GM23338 (cell line): Measurements from ENCODE around the gene C22orf23.

Experiments used
- CREB1 ChIP-seq: fragments of 250-450 bp; sonication (Bioruptor Pico); IDR thresholded peaks from 2 replicates; pipeline ENCODE4 v1.5.0; 2020; ENCODE audit warnings: low read depth, mild to moderate bottlenecking, moderate library complexity
- EZH2 ChIP-seq: fragments of 200-600 bp; sonication (generic); IDR thresholded peaks from one replicate; pipeline ENCODE4 v1.8.0; 2017; ENCODE audit warnings: antibody characterized with exemption, mild to moderate bottlenecking, low read depth; ENCODE audit not compliant: unreplicated experiment
- EZH2phosphoT487 ChIP-seq: fragments of 200-600 bp; sonication (generic); IDR thresholded peaks from one replicate; pipeline ENCODE4 v1.8.1; 2018; ENCODE audit warnings: antibody characterized with exemption; ENCODE audit not compliant: unreplicated experiment
- JUNB ChIP-seq: IDR thresholded peaks from one replicate; pipeline ENCODE4 v1.6.1; 2016; ENCODE audit warnings: antibody characterized with exemption; ENCODE audit not compliant: unreplicated experiment
- NANOG ChIP-seq: IDR thresholded peaks from 2 replicates; pipeline ENCODE4 v1.6.1; 2016; ENCODE audit warnings: antibody characterized with exemption, borderline replicate concordance
- POLR2AphosphoS5 ChIP-seq: IDR thresholded peaks from 2 replicates; pipeline ENCODE4 v1.6.1; 2016; ENCODE audit warnings: antibody characterized with exemption, low read depth
- ZNF331 ChIP-seq: fragments of 250-450 bp; sonication (Bioruptor Pico); IDR thresholded peaks from 2 replicates; pipeline ENCODE4 v1.5.0; 2020; ENCODE audit warnings: low read depth, mild to moderate bottlenecking, moderate library complexity
- TF ChIP-seq, protein P1 (sequence below), 2 experiments: fragments of 200-600 bp in 1 of 2; sonication (generic) in 1 of 2; conservative IDR thresholded peaks; 2 replicates each; pipeline versions ENCODE4 v1.5.1 to v1.6.1; 2016 to 2017; ENCODE audit warnings: antibody characterized with exemption in 2 of 2, low read depth in 2 of 2, mild to moderate bottlenecking in 2 of 2, moderate library complexity in 1 of 2
- TF ChIP-seq, protein P2 (sequence below): IDR thresholded peaks from one replicate; pipeline ENCODE4 v1.6.1; 2018; ENCODE audit warnings: antibody characterized with exemption; ENCODE audit not compliant: unreplicated experiment
- TF ChIP-seq, protein P3 (sequence below): IDR thresholded peaks from 2 replicates; pipeline ENCODE4 v1.6.1; 2016; ENCODE audit warnings: antibody characterized with exemption

DNA sequence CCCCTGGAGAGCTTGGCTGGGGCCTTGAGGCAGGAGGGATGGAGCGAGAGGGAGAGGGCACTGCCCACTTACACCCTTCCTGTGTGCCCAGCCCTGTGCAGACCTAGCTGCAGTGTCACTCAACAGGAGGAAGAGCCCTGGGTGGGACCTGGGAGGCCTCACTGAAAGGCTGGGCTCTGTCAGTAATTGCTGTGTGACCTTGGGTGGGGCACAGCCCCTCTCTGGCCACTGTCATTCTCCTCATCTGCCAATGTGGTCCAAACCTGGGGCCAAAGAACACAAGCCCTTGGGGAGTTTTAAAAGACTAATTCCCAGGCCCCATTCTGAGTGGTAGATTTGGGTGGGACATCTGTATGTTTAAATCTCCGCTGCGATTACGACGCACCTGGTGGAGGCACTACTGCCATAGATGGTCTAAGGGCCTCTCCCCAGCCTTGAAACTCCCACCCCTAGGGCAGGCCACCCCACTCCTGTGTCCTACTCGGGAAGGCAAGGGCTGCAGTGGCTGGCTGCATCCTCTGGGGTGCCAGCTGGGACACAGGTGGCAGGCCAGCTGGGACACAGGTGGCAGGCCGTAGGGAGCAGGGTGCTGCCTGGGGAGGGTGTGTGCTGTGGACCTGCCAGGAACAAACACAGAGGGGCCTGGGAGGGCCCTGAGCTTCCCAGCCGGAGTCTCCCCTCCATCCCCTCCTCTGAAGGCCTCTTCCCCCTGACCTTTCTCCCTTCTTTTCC is 43.3 kb upstream of the C22orf23 start:
- TF ChIP-seq, protein P1, sequence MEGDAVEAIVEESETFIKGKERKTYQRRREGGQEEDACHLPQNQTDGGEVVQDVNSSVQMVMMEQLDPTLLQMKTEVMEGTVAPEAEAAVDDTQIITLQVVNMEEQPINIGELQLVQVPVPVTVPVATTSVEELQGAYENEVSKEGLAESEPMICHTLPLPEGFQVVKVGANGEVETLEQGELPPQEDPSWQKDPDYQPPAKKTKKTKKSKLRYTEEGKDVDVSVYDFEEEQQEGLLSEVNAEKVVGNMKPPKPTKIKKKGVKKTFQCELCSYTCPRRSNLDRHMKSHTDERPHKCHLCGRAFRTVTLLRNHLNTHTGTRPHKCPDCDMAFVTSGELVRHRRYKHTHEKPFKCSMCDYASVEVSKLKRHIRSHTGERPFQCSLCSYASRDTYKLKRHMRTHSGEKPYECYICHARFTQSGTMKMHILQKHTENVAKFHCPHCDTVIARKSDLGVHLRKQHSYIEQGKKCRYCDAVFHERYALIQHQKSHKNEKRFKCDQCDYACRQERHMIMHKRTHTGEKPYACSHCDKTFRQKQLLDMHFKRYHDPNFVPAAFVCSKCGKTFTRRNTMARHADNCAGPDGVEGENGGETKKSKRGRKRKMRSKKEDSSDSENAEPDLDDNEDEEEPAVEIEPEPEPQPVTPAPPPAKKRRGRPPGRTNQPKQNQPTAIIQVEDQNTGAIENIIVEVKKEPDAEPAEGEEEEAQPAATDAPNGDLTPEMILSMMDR (conservative IDR thresholded peaks at IDR 0.05; ENCODE audit: low read depth in 2 of 2): no peak
- TF ChIP-seq JUNB: no peak
- TF ChIP-seq, protein P2, sequence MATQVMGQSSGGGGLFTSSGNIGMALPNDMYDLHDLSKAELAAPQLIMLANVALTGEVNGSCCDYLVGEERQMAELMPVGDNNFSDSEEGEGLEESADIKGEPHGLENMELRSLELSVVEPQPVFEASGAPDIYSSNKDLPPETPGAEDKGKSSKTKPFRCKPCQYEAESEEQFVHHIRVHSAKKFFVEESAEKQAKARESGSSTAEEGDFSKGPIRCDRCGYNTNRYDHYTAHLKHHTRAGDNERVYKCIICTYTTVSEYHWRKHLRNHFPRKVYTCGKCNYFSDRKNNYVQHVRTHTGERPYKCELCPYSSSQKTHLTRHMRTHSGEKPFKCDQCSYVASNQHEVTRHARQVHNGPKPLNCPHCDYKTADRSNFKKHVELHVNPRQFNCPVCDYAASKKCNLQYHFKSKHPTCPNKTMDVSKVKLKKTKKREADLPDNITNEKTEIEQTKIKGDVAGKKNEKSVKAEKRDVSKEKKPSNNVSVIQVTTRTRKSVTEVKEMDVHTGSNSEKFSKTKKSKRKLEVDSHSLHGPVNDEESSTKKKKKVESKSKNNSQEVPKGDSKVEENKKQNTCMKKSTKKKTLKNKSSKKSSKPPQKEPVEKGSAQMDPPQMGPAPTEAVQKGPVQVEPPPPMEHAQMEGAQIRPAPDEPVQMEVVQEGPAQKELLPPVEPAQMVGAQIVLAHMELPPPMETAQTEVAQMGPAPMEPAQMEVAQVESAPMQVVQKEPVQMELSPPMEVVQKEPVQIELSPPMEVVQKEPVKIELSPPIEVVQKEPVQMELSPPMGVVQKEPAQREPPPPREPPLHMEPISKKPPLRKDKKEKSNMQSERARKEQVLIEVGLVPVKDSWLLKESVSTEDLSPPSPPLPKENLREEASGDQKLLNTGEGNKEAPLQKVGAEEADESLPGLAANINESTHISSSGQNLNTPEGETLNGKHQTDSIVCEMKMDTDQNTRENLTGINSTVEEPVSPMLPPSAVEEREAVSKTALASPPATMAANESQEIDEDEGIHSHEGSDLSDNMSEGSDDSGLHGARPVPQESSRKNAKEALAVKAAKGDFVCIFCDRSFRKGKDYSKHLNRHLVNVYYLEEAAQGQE: no peak
- TF ChIP-seq POLR2AphosphoS5: no peak
- no peak for TF ChIP-seq CREB1 (CRISPR knock-in tag)
- no peak for TF ChIP-seq EZH2
- TF ChIP-seq, protein P3, sequence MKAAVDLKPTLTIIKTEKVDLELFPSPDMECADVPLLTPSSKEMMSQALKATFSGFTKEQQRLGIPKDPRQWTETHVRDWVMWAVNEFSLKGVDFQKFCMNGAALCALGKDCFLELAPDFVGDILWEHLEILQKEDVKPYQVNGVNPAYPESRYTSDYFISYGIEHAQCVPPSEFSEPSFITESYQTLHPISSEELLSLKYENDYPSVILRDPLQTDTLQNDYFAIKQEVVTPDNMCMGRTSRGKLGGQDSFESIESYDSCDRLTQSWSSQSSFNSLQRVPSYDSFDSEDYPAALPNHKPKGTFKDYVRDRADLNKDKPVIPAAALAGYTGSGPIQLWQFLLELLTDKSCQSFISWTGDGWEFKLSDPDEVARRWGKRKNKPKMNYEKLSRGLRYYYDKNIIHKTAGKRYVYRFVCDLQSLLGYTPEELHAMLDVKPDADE: no peak
- TF ChIP-seq ZNF331 (CRISPR knock-in tag): no peak
- no peak for TF ChIP-seq NANOG
- TF ChIP-seq EZH2phosphoT487: no peak
